ENCODE results near the gene OR52K2.
"Not testable (repeated sequence)": the region's sequence is repeated elsewhere in the genome, so short reads cannot be mapped to it uniquely, and the experiment has no call there.

Gene OR52K2

GRCh38 chr11:4480577-4481239, 31.6 kb downstream of the OR52K2 start:
- no peak for DNase-seq (ENCODE audit: low spot score)

GRCh38 chr11:4481240-4481582, 32.1 kb downstream of the OR52K2 start:
- DNase-seq (ENCODE audit: low spot score), result no peak

- no peak for DNase-seq (ENCODE audit: low spot score)
These were observed 33.4 kb downstream of the OR52K2 start, which contains the start of gene OR52K1 for GRCh38 chr11:4482445-4482844. Gene OR52K1 (plus strand): TSS chr11:4482646. CDS start chr11:4488901, 6,255 bp downstream.

DNA sequence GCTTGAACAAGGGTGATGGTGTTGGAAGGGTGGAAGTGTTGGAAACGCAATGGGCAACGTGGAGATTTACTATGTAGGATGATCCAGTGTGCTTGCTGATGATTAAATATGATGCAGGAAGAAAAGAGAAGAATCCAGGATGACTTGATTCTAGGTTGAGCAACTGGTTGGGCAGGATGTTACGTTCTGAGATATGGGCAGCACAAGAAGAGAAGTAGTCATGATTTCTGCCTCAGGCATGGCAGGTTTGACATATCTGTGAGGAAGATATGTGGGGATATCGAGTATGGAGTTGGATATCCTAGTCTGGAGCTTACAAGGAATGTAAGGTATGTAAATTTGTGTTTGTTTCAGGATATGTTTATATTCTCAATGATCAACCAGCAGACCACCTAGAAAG, 35.2 kb downstream of the OR52K2 start:
- no peak for DNase-seq (ENCODE audit: low spot score)

DNA sequence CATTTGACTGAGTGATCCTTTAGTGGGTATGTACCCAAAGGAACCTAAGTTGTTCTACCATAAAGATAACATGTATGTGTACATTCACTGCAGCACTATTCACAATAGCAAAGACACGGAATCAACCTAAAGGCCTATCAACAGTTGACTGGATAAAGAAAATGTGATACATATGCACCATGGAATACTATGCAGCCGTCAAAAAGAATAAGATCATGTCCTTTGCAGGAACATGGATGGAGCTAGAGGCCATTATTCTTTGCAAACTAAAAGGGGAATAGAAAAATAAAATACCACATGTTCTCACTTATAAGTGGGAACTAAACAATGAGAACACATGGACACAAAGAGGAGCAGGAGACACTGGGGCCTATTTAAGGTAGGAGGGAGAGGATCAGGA, 42.3 kb downstream of the OR52K2 start:
- not testable (repeated sequence) for DNase-seq (ENCODE audit: low spot score)

DNA sequence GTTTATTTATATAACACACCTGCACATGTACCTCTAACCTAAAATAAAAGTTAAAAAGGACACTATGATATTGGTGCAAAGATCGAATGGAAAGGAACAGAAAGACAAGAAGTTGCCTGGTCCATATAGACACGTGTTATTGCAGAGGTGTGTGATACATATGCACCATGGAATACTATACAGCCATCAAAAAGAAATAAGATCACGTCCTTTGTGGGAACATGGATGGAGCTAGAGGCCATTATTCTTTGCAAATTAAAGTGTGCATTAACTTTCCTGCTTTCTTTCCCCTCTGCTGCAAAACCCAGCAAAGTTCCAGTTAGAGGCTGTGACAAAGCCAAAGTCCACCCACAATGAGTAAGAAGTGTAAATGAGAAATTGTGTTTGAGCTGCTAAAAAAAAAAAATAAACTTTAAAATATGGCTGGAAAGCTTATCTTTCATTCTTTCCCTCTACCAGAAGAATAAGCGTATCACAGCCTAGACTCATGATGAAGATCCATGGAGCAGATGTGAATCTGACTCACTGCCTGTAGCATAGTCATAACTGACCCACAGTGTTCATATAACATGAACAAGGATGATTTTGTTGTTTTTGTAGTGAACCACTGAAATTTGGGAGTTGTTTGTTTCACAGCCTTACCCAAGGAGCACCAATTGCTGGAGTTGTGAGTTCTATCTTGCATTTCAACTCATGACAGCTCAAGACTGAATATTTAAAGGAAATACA, 42.9 kb downstream of the OR52K2 start:
- DNase-seq (ENCODE audit: low spot score), result no peak

DNA sequence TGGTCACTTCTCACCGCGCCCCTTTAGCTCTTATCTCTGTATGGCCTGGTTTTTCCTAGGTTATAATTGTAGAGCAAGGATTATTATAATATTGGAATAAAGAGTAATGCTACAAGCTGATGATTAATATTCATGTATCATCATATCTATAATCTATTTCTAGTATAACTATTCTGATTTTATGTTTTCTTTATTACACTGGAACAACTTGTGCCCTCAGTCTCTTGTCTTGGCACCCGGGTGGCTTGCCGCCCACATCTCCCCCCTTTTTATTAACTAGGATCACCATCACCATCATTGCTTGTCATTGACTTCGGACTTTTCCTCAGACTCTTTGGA, 44.4 kb downstream of the OR52K2 start:
- no peak for DNase-seq (ENCODE audit: low spot score)

- no peak for DNase-seq (ENCODE audit: low spot score)
These were observed 46.4 kb downstream of the OR52K2 start for GRCh38 chr11:4495487-4495886.

GRCh38 chr11:4495986-4496385, 46.9 kb downstream of the OR52K2 start:
- DNase-seq (ENCODE audit: low spot score), result no peak

DNA sequence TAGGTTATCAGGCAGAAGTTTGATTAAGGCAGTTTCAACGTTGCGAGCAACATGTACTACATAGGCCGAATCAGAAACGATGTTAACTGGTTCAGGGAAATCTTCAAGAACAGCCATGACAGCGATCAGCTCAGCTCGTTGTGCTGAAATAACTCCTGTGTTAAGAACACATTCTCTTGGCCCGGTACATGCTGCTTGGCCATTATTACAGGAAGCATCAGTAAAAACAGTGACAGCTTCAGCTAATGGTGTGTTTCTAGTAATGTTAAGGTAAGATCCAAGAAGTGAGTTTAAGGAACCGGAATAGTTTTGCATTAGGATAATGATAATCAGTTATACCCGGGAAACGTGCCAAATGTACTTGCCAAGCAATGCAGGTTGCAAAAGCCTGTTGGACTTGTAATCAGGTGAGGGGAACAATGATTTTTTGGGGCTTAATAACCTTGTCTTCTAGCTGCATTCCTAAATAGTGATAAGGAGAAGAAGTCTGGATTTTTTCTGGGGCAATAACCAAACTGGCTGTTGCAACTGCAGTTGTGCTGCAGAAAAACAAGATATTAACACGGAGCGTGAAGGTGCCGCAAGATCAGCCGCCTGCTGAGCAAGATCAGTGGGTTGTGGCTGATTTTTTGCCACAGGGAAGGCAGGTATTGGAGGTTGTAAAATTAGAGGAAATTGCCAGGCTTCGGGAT, 47.6 kb downstream of the OR52K2 start:
- no peak for DNase-seq (ENCODE audit: low spot score)
